ENCODE results near the gene ITGB2.
A peak's percentile ranks its signal among the peaks of the same experiment; 100 is the strongest.

ITGB2 gene

DNA sequence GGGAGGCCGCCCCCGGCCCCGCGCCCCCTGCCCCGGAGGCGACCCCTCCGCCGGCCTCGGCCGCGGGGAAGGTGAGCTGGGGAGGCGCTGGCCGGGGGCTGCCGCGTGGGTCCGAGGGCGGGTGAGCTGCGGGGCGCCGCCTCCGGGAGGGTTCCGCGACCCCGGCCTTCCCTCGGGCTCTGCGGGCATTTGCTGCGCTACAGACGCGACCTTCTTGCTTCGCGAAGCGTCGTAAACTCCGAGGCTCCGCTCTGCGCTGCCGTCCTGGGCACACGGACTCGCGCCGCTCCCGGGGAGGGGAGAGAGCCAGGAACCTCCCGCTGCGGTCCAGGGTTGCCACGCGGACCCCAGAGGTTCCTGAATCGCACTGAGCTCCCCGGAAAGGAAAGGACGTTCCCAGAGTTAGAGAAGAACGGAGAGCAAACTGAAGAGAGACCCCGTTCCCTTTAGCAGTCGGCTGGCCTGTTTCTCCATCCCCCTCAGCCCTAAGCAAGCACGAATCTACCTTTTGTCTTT, 19.5 kb upstream of the ITGB2 start:
- H3K4me3 ChIP-seq (ENCODE audit: low read depth in 1 of 5, low read length in 5 of 5) = peak overlapping the region; percentile 66 to 94 (median 83)
- H3K9me3 ChIP-seq (ENCODE audit: control insufficient read depth in 5 of 5, low read length in 5 of 5) = no peaks in the 10 kb centered on the region
- peaks cover 2 to 30% (median 25%) of the 10 kb centered on the region in 5 donors for H3K4me1 ChIP-seq (ENCODE audit: control insufficient read depth in 5 of 5, insufficient read depth in 5 of 5, low read length in 5 of 5)
- H3K27ac ChIP-seq (ENCODE audit: low read depth, low read length) = no peak overlapping the region
- H3K9ac ChIP-seq (ENCODE audit: low read length in 5 of 5) = peak overlapping the region; percentile 1 to 86 (median 82)
- peaks cover 0 to 20% (median 18%) of the 10 kb centered on the region in 5 donors for H3K36me3 ChIP-seq (ENCODE audit: control insufficient read depth in 5 of 5, insufficient read depth in 5 of 5, low read length in 5 of 5)
- H3K27me3 ChIP-seq (ENCODE audit: control insufficient read depth in 5 of 5, insufficient read depth in 4 of 5, low read length in 5 of 5) = no peaks in the 10 kb centered on the region

DNA sequence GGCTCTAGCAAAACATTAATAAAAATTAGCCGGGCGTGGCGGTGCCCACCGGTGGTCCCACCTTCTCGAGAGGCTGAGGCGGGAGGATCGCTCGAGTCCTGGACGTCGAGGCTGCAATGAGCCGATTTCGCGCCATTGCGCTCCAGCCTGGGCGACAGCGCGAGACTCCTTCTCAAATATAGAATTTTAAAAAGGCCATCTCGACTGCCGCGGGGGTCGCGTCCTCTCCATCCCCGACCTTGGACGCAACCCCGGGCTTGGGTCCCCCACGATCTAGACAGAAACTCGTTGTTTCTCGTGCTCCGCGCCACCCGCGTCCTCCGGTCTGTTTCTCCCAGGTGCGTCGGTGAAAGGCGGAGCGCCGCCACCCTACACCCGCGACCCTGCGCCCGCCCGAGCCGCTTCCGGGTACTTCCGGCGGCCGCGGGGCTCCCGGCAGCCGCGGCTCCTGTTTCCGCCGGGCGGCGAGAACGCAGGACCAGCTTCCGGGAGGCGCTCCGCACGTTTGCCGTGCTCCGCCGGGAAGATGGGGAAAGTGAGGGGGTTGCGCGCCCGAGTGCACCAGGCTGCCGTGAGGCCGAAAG, 18.9 kb upstream of the ITGB2 start, which contains the start of gene SLX9:
SLX9 (plus strand) TSS at position 498 of the 584 bp plus-strand sequence; CDS start at position 527, 29 bp downstream.
- Histone ChIP-seq H3K9me3 (ENCODE audit: control insufficient read depth in 5 of 5, low read length in 5 of 5) (no peaks in the 10 kb centered on the region), H3K36me3 (ENCODE audit: control insufficient read depth in 5 of 5, insufficient read depth in 5 of 5, low read length in 5 of 5) (peaks cover 0 to 14% (median 13%) of the 10 kb centered on the region in 5 donors), H3K4me3 (ENCODE audit: low read depth in 1 of 5, low read length in 5 of 5) (peak within 1 kb of the TSS; percentile 66 to 94 (median 83)), H3K27me3 (ENCODE audit: control insufficient read depth in 5 of 5, insufficient read depth in 4 of 5, low read length in 5 of 5) (peaks cover 0 to 4% (median 3%) of the 10 kb centered on the region in 5 donors), H3K9ac (ENCODE audit: low read length in 5 of 5) (peak within 1 kb of the TSS; percentile 1 to 86 (median 82)), H3K27ac (ENCODE audit: low read depth, low read length) (no peak within 1 kb of the TSS), H3K4me1 (ENCODE audit: control insufficient read depth in 5 of 5, insufficient read depth in 5 of 5, low read length in 5 of 5) (peaks cover 2 to 30% (median 25%) of the 10 kb centered on the region in 5 donors)

GRCh38 chr21:44938772-44939531, 18.3 kb upstream of the ITGB2 start:
- H3K27ac ChIP-seq (ENCODE audit: low read depth, low read length) = no peak overlapping the region

GRCh38 chr21:44935533-44935927, 14.8 kb upstream of the ITGB2 start:
- H3K27ac ChIP-seq (ENCODE audit: low read depth, low read length) = no peak overlapping the region
- H3K4me1 ChIP-seq (ENCODE audit: control insufficient read depth in 5 of 5, insufficient read depth in 5 of 5, low read length in 5 of 5) = peaks cover 2 to 38% (median 34%) of the 10 kb centered on the region in 5 donors
- H3K36me3 ChIP-seq (ENCODE audit: control insufficient read depth in 5 of 5, insufficient read depth in 5 of 5, low read length in 5 of 5) = no peaks in the 10 kb centered on the region
- no peaks in the 10 kb centered on the region for H3K9me3 ChIP-seq (ENCODE audit: control insufficient read depth in 5 of 5, low read length in 5 of 5)
- no peak overlapping the region for H3K4me3 ChIP-seq (ENCODE audit: low read depth in 1 of 5, low read length in 5 of 5)
- no peak overlapping the region for H3K9ac ChIP-seq (ENCODE audit: low read length in 5 of 5)
- peaks cover 0 to 33% (median 19%) of the 10 kb centered on the region in 5 donors for H3K27me3 ChIP-seq (ENCODE audit: control insufficient read depth in 5 of 5, insufficient read depth in 4 of 5, low read length in 5 of 5)

More at GRCh38 chr21:44938772-44939531, 18.3 kb upstream of the ITGB2 start:
- peak overlapping the region in 3 of 5 donors; percentile 62 to 84 (median 76) for H3K9ac ChIP-seq (ENCODE audit: low read length in 5 of 5)
- H3K4me3 ChIP-seq (ENCODE audit: low read depth in 1 of 5, low read length in 5 of 5) = peak overlapping the region; percentile 65 to 94 (median 83)
- peaks cover 0 to 9% (median 4%) of the 10 kb centered on the region in 5 donors for H3K27me3 ChIP-seq (ENCODE audit: control insufficient read depth in 5 of 5, insufficient read depth in 4 of 5, low read length in 5 of 5)
- no peaks in the 10 kb centered on the region for H3K9me3 ChIP-seq (ENCODE audit: control insufficient read depth in 5 of 5, low read length in 5 of 5)
- peaks cover 0 to 7% (median 6%) of the 10 kb centered on the region in 5 donors for H3K36me3 ChIP-seq (ENCODE audit: control insufficient read depth in 5 of 5, insufficient read depth in 5 of 5, low read length in 5 of 5)
- peaks cover 2 to 30% (median 25%) of the 10 kb centered on the region in 5 donors for H3K4me1 ChIP-seq (ENCODE audit: control insufficient read depth in 5 of 5, insufficient read depth in 5 of 5, low read length in 5 of 5)

- Histone ChIP-seq H3K27ac (ENCODE audit: low read depth, low read length) (no peak overlapping the region), H3K9me3 (ENCODE audit: control insufficient read depth in 5 of 5, low read length in 5 of 5) (no peaks in the 10 kb centered on the region), H3K4me3 (ENCODE audit: low read depth in 1 of 5, low read length in 5 of 5) (no peak overlapping the region), H3K27me3 (ENCODE audit: control insufficient read depth in 5 of 5, insufficient read depth in 4 of 5, low read length in 5 of 5) (peaks cover 3 to 37% (median 22%) of the 10 kb centered on the region in 5 donors), H3K4me1 (ENCODE audit: control insufficient read depth in 5 of 5, insufficient read depth in 5 of 5, low read length in 5 of 5) (peaks cover 2 to 35% (median 30%) of the 10 kb centered on the region in 5 donors), H3K9ac (ENCODE audit: low read length in 5 of 5) (no peak overlapping the region), H3K36me3 (ENCODE audit: control insufficient read depth in 5 of 5, insufficient read depth in 5 of 5, low read length in 5 of 5) (no peaks in the 10 kb centered on the region)
Measured at GRCh38 chr21:44934797-44935532, 14.3 kb upstream of the ITGB2 start.

GRCh38 chr21:44934276-44934675, 13.6 kb upstream of the ITGB2 start:
- H3K4me3 ChIP-seq (ENCODE audit: low read depth in 1 of 5, low read length in 5 of 5) = no peak overlapping the region
- H3K4me1 ChIP-seq (ENCODE audit: control insufficient read depth in 5 of 5, insufficient read depth in 5 of 5, low read length in 5 of 5) = peaks cover 1 to 32% (median 26%) of the 10 kb centered on the region in 5 donors
- H3K9me3 ChIP-seq (ENCODE audit: control insufficient read depth in 5 of 5, low read length in 5 of 5) = peaks cover 0 to 6% (median 5%) of the 10 kb centered on the region in 5 donors
- no peak overlapping the region for H3K27ac ChIP-seq (ENCODE audit: low read depth, low read length)
- peaks cover 3 to 39% (median 22%) of the 10 kb centered on the region in 5 donors for H3K27me3 ChIP-seq (ENCODE audit: control insufficient read depth in 5 of 5, insufficient read depth in 4 of 5, low read length in 5 of 5)
- no peaks in the 10 kb centered on the region for H3K36me3 ChIP-seq (ENCODE audit: control insufficient read depth in 5 of 5, insufficient read depth in 5 of 5, low read length in 5 of 5)
- no peak overlapping the region for H3K9ac ChIP-seq (ENCODE audit: low read length in 5 of 5)

GRCh38 chr21:44933918-44934260, 13.2 kb upstream of the ITGB2 start:
- Histone ChIP-seq H3K27me3 (ENCODE audit: control insufficient read depth in 5 of 5, insufficient read depth in 4 of 5, low read length in 5 of 5) (peaks cover 3 to 43% (median 22%) of the 10 kb centered on the region in 5 donors), H3K4me3 (ENCODE audit: low read depth in 1 of 5, low read length in 5 of 5) (no peak overlapping the region), H3K4me1 (ENCODE audit: control insufficient read depth in 5 of 5, insufficient read depth in 5 of 5, low read length in 5 of 5) (peaks cover 0 to 28% (median 23%) of the 10 kb centered on the region in 5 donors), H3K9ac (ENCODE audit: low read length in 5 of 5) (no peak overlapping the region), H3K9me3 (ENCODE audit: control insufficient read depth in 5 of 5, low read length in 5 of 5) (peaks cover 0 to 6% (median 5%) of the 10 kb centered on the region in 5 donors), H3K27ac (ENCODE audit: low read depth, low read length) (no peak overlapping the region), H3K36me3 (ENCODE audit: control insufficient read depth in 5 of 5, insufficient read depth in 5 of 5, low read length in 5 of 5) (no peaks in the 10 kb centered on the region)

DNA sequence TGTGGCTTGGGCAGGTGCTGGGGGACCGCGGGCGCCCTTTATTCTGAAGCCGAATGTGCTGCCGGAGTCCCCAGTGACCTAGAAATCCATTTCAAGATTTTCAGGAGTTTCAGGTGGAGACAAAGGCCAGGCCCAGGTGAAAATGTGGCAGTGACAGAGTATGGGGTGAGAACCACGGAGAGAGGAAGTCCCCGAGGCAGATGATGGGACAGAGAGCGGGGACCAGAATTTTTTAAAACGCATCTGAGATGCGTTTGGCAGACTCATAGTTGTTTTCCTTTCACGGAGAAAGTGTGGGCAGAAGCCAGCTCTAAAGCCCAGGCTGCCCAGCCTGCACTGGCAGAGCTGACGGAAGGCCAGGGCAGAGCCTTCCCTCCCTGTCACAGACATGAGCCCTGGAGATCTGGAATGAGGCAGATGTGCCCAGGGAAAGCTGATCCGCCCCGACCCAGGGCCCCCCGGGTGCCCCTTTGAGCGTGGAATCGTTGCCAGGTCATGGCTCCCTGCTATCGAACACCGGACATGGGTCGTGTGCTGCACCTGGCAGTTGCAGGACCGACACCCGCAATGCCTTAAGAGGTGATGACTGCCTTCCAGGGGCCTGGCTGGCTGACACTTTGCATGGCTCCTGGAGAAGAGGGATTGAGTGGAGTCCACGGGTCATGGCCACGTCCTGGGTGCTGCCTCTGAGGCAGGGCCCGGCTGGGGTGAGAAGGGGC, 12.7 kb upstream of the ITGB2 start:
- H3K36me3 ChIP-seq (ENCODE audit: control insufficient read depth in 5 of 5, insufficient read depth in 5 of 5, low read length in 5 of 5) = no peaks in the 10 kb centered on the region
- peaks cover 3 to 44% (median 22%) of the 10 kb centered on the region in 5 donors for H3K27me3 ChIP-seq (ENCODE audit: control insufficient read depth in 5 of 5, insufficient read depth in 4 of 5, low read length in 5 of 5)
- no peak overlapping the region for H3K27ac ChIP-seq (ENCODE audit: low read depth, low read length)
- H3K4me3 ChIP-seq (ENCODE audit: low read depth in 1 of 5, low read length in 5 of 5) = no peak overlapping the region
- no peak overlapping the region for H3K9ac ChIP-seq (ENCODE audit: low read length in 5 of 5)
- peaks cover 0 to 30% (median 22%) of the 10 kb centered on the region in 5 donors for H3K4me1 ChIP-seq (ENCODE audit: control insufficient read depth in 5 of 5, insufficient read depth in 5 of 5, low read length in 5 of 5)
- peaks cover 0 to 6% (median 5%) of the 10 kb centered on the region in 5 donors for H3K9me3 ChIP-seq (ENCODE audit: control insufficient read depth in 5 of 5, low read length in 5 of 5)
